ENCODE data around the gene EXOC2.

DNA sequence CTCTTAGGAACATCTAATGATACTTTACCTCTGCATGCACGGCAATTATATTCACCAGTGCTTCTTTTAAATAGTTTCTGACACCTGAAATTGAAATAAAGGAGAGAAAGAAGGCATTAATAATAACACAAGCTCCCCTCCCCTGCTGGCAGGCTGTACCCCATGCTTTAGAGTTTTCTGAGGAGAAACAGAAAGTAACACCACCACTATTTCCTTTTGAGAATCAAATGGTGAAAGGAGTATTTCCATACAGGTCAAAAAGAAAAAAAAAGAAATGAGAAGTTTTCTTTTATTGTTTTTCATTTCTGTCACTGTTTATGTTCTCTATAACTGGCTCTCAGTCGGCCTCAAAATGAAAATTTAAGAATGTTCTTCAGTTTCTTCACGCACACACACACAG lies 193.3 kb downstream of the EXOC2 start:
- TF ChIP-seq CBX3 (IDR thresholded peaks at IDR 0.05; ENCODE audit: borderline replicate concordance, low read depth) (no peak), CBX5 (IDR thresholded peaks at IDR 0.05; ENCODE audit: low read depth) (no peak), CEBPZ (IDR thresholded peaks at IDR 0.05; ENCODE audit: low read depth, low read length) (no peak), IRF3 (IDR thresholded peaks at IDR 0.05) (no peak), RCOR1 (conservative IDR thresholded peaks at IDR 0.05; ENCODE audit: low read depth, low read length) (no peak), EGR1 (IDR thresholded peaks at IDR 0.05; ENCODE audit: borderline replicate concordance in 1 of 2, low read depth in 2 of 2, low read length in 2 of 2) (no peak), SMC3 (IDR thresholded peaks at IDR 0.05; ENCODE audit: borderline replicate concordance, low read length) (no peak)
